HG03280 (cell line): ENCODE results near the gene VCL.
"Not testable (repeated sequence)": the region's sequence is repeated elsewhere in the genome, so short reads cannot be mapped to it uniquely, and the experiment has no call there.

Experiments
- ATAC-seq: cut with Tn5 transposase; IDR thresholded peaks from one replicate; pipeline ENCODE4 v1.9.1; 2021; ENCODE audit warnings: mild to moderate bottlenecking, moderate library complexity; ENCODE audit not compliant: unreplicated experiment

VCL gene

DNA sequence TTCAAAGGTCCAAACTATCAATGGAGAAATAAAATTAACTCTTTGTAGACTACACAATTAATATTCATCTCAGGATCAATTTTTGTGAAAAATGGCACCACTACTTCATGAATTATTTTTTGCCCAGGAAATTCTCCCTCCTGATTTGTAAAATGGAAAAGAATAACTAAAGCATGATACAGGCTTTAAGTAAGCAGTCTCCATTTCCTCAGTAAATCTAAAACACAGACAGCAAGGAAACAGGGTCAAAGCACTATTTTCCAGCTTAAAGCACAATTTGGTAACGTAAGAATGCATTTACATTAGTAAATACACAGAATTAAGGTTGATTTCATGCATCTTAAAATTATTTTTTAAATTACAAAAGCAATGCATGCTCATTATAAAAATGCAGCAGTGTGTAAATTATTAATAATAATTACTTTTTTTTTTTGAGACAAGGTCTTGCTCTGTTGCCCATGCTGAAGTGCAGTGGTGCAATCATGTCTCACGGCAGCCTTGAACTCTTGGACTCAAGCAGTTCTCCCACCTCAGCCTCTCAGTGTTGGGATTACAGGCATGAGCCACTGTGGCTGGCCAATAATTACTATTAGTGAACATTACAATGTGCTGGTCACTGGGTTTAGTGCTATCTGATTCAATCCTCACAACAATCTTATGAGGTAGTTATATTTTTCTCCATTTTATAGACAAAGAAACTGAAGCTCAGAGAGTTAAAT lies 26.1 kb upstream of the VCL start:
- ATAC-seq, result no peak

DNA sequence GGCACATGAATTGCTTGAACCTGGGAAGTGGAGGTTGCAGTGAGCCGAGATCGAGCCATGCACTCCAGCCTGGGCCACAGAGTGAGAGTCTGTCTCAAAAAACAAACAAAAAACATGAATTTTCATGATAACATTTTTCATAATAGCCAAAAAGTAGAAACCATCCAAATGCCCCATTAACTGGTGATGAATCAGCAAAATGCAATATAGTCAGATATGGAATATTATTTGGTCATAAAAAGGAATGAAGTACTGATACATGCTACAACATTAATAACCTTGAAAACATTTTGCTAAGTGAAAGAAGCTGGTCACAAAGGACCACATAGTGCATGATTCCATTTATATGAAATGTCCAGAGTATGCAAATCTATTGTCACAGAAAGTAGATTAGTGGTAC lies 24.5 kb upstream of the VCL start:
- no peak for ATAC-seq

DNA sequence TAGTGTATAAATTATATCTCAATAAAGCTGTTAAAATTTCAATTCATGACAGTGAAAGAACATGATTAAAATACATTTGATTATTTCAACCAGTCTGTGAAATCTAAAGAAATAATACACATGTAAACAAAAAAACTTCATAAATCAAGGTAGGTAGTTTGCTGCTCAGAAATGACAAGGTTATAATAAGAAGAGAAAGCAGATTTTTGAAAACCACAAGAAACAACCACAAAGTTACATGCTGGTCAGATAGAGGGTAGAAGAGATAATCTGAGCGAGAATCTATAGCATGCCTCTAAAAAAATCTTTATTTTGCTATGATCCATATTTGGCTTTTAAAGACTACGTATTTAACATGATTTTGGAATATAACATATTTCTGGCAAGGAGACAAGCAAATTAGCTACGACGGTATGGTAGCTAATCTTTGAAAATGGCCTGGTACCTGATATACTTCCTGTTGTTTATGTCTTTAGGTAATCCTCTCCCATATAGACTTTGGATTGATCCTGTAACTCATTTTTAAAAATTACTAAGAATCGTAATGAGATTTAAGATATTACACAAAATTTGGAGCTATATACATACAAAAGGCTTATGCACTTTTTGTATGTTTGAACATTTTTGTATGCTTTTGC lies 23.5 kb upstream of the VCL start:
- ATAC-seq, result no peak

DNA sequence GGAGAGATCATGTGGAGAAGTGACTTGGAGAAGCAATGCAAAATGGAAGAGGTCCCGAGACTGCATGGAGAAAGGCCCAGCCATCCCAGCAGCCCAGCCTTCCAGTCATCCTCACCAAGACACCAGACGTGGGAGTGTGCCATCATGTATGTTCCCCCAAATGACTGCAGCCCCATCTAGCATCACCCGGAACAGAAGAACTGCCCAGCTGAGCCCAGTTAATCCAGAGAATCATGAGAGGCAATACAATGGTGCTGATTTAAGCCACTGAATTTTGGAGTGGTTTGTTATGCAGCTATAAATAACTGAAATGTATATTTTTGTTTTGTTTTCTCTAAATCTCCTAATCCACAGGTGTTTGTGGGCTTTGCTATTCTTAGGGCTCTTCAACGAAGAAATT lies 22.5 kb upstream of the VCL start:
- no peak for ATAC-seq

DNA sequence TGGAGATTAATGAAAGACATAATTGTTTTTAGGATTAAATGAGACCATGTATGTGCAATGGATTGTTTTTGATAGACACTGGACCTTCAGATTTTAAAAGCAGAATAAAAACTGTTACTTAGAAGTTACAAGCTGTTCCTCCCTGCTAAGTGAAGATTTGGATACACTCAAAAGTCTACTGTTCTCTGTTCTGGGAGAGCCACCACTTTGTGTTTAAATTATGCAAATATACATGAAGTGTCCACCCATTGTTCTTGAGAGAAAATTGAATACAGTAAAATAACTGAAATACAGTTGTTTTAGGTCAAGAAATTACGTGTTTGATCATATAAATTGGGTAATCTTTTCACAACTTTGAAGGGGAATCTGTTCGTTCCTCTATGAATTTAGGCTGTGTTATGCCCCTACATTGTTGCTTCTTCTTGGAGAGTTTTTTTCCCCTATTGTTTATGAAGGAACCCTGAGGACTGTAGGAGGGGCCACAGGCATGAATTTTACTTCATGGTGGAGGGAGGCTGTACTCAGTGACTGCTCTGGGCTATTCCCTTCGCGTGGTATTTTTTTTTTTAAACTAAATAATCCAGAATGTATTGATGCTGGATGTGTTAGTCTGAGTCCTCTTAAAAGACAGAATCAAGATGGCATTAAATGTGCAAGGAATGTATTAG lies 18.6 kb upstream of the VCL start:
- no peak for ATAC-seq

DNA sequence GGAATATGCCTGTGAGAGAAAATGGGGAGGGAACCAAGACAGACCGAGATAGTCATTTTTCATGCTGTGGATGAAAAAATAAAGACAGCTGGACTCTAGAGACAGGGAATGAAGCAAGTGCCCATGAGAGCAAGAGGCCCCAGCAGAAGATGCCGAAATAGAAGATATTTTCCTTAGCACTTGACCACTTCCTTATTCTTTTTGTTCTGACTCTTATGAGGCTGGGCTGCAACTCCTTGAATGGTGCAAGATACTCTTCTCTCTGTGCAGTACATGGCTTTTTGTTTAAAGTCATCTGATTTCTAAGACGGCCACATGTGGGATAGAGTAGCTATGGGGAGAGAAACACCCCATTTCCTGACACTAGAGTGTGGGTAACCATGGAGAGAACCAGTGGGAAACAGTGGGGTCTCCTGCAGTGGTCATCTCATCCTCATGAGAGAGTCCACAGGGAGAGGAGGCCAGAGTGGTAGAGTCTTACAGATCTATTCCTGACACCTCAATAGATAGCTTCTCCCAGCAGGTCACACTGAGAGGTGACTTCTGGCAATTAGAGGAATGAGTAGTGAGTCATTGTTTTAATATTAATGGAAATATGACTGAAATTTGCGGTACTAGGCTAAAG lies 18.0 kb upstream of the VCL start:
- no peak for ATAC-seq

DNA sequence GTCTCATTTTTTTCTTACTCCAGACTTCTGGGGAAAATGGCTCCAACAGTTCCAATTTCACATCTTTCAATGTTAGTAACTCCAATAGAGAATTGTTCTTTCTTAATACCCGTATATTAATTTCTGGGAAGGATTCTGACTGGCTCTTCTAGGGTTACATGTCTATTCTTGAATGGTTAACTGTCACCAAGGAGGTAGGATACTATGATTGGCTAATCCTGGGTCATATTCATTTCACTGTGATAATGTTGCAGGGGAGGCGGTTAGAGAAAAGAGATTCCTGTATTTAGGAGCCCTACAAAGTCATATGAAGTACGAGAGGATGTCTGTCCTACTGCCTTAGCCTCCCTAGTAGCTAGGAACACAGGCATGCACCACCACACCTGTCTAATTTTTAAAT lies 16.1 kb upstream of the VCL start:
- no peak for ATAC-seq

DNA sequence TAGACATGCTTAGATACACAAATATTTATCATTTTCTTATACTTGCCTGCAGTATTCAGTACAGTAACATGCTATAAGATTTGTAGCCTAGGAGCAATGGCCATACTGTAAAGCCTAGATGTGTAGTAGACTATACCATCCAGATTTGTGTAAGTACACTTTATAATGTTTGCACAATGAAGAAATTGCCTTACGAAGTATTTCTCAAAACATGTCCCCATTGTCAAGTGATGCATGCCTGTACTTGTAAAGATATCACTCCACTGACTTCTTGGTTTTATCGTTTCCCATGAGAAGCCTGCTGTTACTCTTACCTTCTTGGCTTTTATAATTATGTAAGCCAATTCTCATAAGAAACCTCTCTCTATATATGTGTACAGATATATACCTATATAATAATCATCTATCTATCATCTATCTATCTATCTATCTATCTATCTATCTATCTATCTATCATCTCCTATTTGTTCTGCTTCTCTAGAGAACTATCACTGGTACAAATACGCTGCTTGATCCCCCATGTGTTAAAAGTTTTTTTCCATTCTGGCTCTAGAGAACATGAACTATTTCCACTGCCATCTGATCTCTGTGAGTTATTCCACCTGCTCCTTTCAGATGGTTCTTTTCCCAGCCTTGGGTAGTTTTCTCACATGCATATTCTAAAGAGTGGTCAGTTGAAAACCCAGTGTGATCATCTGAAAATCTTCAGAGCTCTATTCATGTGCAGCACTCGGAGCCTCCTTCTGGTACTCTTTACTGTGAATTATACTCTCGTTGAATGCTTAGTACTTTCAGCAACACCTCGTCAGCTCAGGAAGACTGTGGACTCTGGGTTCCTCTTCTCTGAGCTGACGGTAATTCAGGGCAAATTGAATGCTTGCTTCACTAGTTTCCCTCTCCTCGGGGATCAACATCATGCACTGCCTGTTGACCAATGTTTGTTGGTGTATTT lies 14.5 kb upstream of the VCL start:
- ATAC-seq, result no peak

DNA sequence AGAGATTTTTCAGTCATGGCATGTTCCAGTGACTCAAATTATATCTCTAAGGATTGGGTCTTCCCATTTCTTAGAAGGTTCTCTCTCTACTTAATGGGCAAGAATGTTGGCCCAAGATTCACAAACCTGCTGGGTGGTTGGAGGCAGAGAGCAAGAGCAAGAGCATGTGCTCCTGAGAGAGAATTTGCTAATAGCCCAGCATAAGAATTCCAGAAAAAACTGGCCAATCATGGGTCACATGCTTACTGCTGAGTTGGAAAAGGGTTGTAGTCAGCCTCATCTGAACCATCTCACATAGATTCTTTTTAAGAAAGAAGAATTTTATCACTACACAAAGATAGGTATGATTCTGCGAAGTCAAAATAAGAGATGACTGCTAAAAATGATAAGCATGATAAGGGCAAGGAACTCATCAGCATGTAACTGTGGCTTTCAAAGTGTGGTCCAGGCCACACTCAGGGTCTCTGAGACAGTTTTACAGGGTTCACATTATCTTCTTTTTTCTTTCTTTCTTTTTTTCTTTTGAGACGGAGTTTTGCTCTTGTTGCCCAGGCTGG lies 8.2 kb upstream of the VCL start:
- no peak for ATAC-seq

DNA sequence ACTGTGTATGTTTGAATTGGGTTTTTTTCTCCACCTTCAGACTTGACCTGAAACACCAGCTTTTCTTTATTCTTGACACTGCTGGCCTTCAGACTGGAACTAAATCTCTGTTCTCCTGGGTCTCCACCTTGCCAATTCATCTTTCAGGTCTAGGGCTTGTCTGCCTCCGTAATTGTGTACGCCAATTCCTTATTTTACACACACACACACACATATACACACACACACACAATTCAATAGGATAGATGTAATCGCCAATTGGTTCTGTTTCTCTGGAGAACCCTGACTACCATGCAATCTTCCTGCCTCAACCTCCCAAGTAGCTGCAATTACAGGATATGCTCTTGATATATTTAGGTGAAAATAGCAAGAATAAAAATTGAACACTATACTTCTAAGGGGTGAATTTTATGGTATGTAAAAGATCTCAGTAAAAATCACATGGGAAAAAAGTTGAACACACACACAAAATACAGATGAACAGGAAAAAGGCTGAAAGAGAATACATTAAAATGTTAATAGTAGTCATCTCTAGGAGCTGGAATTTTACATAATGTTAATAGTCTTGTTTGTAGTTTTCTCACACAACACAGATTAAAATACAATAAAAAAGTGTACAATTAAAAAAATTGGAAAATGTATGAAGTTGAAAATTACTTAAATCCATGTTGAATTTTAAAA lies 6.6 kb upstream of the VCL start:
- no peak for ATAC-seq

DNA sequence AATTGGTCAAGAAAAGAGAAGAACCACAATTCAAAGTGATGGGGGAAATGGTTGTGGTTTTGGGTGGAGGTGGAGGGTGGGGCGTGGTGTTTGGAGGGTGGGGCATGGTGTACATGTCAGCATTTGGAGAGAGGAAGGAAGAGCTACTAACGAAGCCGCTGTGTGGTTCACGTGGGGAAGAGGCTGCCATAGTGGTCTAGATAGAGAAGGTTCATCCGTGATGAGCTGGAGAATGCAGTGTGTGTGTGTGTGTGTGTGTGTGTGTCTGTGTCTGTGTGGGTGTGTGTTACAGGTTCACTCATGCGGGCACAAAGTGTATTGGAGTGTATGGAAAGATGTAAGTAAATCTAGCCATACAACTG lies 6.1 kb upstream of the VCL start:
- ATAC-seq, result no peak

DNA sequence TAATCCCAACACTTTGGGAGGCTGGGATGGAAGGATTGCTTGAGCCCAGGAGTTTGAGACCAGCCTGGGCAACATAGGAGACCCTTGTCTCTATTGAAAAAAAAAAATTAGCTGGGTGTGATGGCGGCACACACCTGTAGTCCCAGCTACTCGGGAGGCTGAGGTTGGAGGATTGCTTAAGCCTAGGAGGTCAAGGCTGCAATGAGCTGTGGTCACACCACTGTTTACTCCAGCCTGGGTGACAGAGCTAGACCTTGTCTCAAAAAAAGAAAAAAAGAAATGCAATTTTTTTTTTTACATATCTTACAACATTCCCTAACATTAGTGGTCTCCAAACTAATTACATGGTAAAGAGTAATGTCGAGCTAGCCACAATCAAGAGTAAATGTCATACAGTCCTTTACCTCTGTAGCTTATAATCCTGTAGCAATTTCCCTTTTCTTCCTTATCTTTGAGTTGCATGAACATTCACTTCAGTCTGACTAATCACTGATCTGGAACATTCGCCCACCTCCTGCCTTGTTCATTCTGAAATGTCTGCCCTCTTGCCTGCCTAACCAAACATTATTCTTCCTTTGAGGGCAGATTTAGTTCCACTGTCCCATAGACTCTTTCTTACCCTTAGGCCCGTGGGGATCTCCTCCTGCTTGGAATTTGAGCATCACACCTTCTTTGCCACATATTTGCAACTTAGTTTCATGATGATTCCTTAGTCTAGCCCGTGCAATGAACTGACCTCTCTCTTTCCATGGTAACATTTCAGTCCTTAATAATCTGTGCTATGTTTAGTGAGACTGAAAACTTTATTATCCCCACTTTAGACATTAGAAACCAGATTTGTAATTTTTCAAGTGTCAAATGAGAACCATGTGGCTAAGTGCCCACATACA lies 4.8 kb upstream of the VCL start:
- ATAC-seq, result no peak

DNA sequence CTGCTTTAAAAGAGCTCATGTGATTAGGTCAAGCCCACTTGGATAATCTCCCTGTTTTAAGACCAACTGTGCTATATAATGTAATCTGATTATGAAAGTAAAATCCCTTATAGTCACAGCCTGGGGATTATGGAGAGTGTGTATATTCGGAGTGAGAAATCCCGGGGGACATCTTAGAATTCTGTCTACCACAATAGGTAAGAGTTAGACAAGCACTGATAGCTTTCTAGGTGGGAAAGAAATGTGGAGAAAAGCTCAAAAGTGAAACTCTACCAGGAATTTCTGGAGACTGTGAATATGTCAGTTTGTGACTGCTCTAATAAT lies 2.9 kb upstream of the VCL start:
- no peak for ATAC-seq

DNA sequence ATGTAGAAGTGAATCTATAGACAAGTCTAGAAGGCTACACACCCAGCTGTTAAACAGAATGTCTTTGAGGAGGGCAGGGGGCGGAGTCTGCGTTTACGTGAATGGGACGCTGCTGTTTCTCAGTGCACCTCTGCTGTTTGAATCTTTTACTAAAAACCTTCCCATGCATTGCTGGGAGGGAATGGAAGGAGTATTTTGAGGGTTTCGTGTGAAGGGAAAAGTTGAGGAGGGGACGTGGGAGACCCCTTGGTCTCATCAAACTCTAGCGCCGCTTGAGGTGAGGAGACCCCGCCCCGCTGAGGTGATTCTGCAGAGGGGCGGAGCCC lies 492 bp upstream of the VCL start:
- ATAC-seq, result peak; percentile 74

DNA sequence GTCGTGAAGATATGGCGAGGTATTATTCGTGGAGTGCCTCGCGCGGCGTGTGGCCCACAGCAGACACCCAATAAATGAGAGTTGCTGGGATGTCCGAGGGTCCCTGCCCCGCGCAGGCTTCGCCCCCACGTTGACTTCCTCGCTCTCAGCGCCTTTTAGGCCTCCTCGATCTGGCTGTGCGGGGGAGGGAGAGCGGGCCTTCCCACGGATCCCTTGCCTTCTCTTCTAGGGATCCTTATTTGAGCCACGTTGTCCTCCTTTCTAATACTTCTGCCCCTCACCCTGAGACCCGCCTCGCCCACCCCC lies 660 bp downstream of the VCL start:
- ATAC-seq, result no peak

DNA sequence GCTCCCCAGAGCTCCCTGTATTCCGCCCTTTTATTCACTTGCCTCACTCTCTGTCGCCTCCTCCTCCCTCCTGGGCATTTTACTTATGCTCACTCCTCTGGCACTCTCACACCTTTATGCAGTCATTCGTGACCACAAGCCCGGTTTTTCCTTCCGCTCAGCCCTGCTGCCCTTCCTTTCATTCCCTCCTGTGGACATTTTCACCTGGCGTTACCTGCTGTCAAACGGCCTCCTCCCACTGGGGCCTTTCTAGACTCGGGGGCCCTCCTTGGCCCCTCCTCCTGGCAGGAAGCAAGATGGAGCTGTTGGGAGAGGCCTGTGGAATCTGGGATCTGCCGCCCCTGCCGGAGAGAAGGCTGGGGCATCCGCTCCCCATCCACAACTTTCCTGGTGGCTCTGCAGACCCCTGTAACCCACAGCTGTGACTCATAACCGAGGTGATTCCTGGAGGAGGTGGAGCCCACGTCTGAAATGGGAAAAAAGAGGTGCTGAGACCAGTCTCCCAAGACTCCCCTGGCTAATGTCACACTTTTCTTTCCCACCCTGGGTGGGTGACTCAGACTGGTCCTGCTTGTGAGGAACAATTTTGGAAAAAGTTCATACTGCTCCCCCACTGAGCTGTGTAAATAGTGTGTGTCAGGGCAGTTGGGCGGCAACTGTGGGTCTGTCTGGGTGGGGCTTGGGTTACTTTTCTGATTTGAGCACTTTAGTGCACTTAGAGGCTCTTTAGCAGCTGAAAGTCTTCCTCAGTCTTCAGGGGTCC lies 1.2 kb downstream of the VCL start:
- no peak for ATAC-seq

DNA sequence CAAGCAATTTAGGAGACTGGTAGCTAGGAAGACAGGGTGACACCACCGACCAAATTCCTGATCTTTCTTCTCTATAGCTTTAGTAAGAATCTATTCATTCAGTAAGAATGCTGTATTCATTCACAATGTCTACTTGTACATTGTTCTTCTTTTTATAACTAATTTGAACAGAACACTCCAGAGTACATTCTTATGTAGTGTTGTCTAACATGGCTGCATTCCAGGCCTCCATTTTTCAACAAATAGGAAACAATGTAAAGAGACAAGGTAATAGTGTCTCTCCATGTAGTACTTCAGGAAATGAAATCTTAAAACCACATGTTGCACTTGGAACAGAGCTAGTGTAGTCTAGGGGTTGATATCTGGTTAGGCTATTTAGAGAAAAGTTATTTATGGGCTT lies 1.8 kb downstream of the VCL start:
- ATAC-seq, result no peak

DNA sequence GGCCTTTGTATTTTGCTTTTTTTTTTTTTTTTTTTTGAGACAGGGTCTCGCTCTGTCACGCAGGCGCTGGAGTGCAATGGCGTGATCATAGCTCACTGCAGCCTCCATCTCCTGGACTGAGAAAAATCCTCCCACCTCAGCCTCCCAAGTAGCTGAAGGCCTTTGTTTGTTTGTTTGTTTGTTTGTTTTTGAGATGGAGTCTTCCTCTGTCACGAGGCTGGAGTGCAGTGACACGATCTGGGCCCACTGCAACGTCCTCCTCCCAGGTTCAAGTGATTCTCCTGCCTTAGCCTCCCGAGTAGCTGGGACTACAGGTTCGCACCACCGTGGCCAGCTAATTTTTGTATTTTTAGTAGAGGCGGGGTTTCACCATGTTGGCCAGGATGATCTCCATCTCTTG lies 2.3 kb downstream of the VCL start:
- not testable (repeated sequence) for ATAC-seq
